GM19239 (cell line): Measurements from ENCODE around the gene BTG2.

Experiments
- DNase-seq: peaks from one replicate; pipeline ENCODE4 v3.0.0; 2011; ENCODE audit warnings: low spot score; ENCODE audit not compliant: insufficient read length
- FAIRE-seq: peaks from 2 replicates; lab custom pipeline; 2011; peaks lifted over from hg19 to GRCh38; lab: Jason Lieb, UNC

The BTG2 gene

GRCh38 chr1:203275656-203276272 lies 29.6 kb upstream of the BTG2 start:
- DNase-seq (no peak), FAIRE-seq (no peak)

- DNase-seq (no peak), FAIRE-seq (no peak)
Observed at GRCh38 chr1:203276408-203276807, 28.9 kb upstream of the BTG2 start.

- no peak for FAIRE-seq
- no peak for DNase-seq
Observed at GRCh38 chr1:203276916-203277545, 28.3 kb upstream of the BTG2 start.

GRCh38 chr1:203278082-203278884 lies 27.0 kb upstream of the BTG2 start:
- DNase-seq = no peak
- peak; percentile 57 for FAIRE-seq

- DNase-seq = no peak
- FAIRE-seq = no peak
Observed at GRCh38 chr1:203278885-203279406, 26.4 kb upstream of the BTG2 start.

- no peak for DNase-seq
- no peak for FAIRE-seq
Observed at GRCh38 chr1:203280061-203280460, 25.3 kb upstream of the BTG2 start.

- FAIRE-seq (no peak), DNase-seq (no peak)
Observed at GRCh38 chr1:203281033-203281432, 24.3 kb upstream of the BTG2 start.

- FAIRE-seq (no peak), DNase-seq (no peak)
Observed at GRCh38 chr1:203281851-203282661, 23.3 kb upstream of the BTG2 start.

GRCh38 chr1:203282720-203283542 lies 22.4 kb upstream of the BTG2 start:
- FAIRE-seq (peak; percentile 49), DNase-seq (no peak)

- no peak for DNase-seq
- no peak for FAIRE-seq
Observed at GRCh38 chr1:203283597-203283996, 21.7 kb upstream of the BTG2 start.

- FAIRE-seq (no peak), DNase-seq (no peak)
Observed at GRCh38 chr1:203284411-203285123, 20.8 kb upstream of the BTG2 start.

GRCh38 chr1:203286161-203286984 lies 18.9 kb upstream of the BTG2 start:
- FAIRE-seq (peak; percentile 69), DNase-seq (no peak)

GRCh38 chr1:203287109-203287893 lies 18.0 kb upstream of the BTG2 start:
- DNase-seq (peak; percentile 62), FAIRE-seq (peak; percentile 95)

GRCh38 chr1:203287898-203288297 lies 17.4 kb upstream of the BTG2 start:
- FAIRE-seq = no peak
- no peak for DNase-seq

- FAIRE-seq (peak; percentile 40), DNase-seq (no peak)
Observed at GRCh38 chr1:203288400-203288799, 16.9 kb upstream of the BTG2 start.

GRCh38 chr1:203289281-203289981 lies 15.9 kb upstream of the BTG2 start:
- FAIRE-seq (peak; percentile 95), DNase-seq (no peak)

- FAIRE-seq = peak; percentile 54
Observed at GRCh38 chr1:203289982-203290260, 15.4 kb upstream of the BTG2 start.

More at GRCh38 chr1:203289982-203290260, 15.4 kb upstream of the BTG2 start:
- no peak for DNase-seq
